ENCODE measurements around the gene FNIP1.
"Not testable (repeated sequence)": the region's sequence is repeated elsewhere in the genome, so short reads cannot be mapped to it uniquely, and the experiment has no call there.

The FNIP1 gene

GRCh38 chr5:131749723-131750470, 46.9 kb downstream of the FNIP1 start:
- no peak for DNase-seq (ENCODE audit: low spot score)

- no peak for DNase-seq (ENCODE audit: low spot score)
These were observed 47.7 kb downstream of the FNIP1 start for GRCh38 chr5:131749138-131749537.

- DNase-seq (ENCODE audit: low spot score), result no peak
These were observed 49.4 kb downstream of the FNIP1 start for GRCh38 chr5:131747180-131748105.

- DNase-seq (ENCODE audit: low spot score), result no peak
These were observed 50.4 kb downstream of the FNIP1 start for GRCh38 chr5:131746423-131746822.

GRCh38 chr5:131745703-131746102, 51.1 kb downstream of the FNIP1 start:
- no peak for DNase-seq (ENCODE audit: low spot score)

GRCh38 chr5:131745155-131745554, 51.7 kb downstream of the FNIP1 start:
- no peak for DNase-seq (ENCODE audit: low spot score)

GRCh38 chr5:131740477-131740876, 56.3 kb downstream of the FNIP1 start:
- no peak for DNase-seq (ENCODE audit: low spot score)

- DNase-seq (ENCODE audit: low spot score), result no peak
These were observed 61.4 kb downstream of the FNIP1 start for GRCh38 chr5:131735393-131735792.

GRCh38 chr5:131734939-131735338, 61.9 kb downstream of the FNIP1 start:
- DNase-seq (ENCODE audit: low spot score), result not testable (repeated sequence)

- not testable (repeated sequence) for DNase-seq (ENCODE audit: low spot score)
These were observed 67.5 kb downstream of the FNIP1 start for GRCh38 chr5:131729292-131729691.

- DNase-seq (ENCODE audit: low spot score), result not testable (repeated sequence)
These were observed 72.7 kb downstream of the FNIP1 start for GRCh38 chr5:131724089-131724488.

- no peak for DNase-seq (ENCODE audit: low spot score)
These were observed 76.1 kb downstream of the FNIP1 start for GRCh38 chr5:131720714-131721113.

- no peak for DNase-seq (ENCODE audit: low spot score)
These were observed 77.3 kb downstream of the FNIP1 start for GRCh38 chr5:131719564-131719963.

GRCh38 chr5:131718487-131719014, 78.3 kb downstream of the FNIP1 start:
- no peak for DNase-seq (ENCODE audit: low spot score)

- not testable (repeated sequence) for DNase-seq (ENCODE audit: low spot score)
These were observed 79.7 kb downstream of the FNIP1 start for GRCh38 chr5:131717164-131717563.

- no peak for DNase-seq (ENCODE audit: low spot score)
These were observed 80.2 kb downstream of the FNIP1 start for GRCh38 chr5:131716650-131717049.

- DNase-seq (ENCODE audit: low spot score), result no peak
These were observed 86.4 kb downstream of the FNIP1 start for GRCh38 chr5:131710391-131710790.

GRCh38 chr5:131709043-131709442, 87.8 kb downstream of the FNIP1 start:
- no peak for DNase-seq (ENCODE audit: low spot score)

- DNase-seq (ENCODE audit: low spot score), result no peak
These were observed 90.5 kb downstream of the FNIP1 start for GRCh38 chr5:131706281-131706680.

- no peak for DNase-seq (ENCODE audit: low spot score)
These were observed 101.9 kb downstream of the FNIP1 start for GRCh38 chr5:131694926-131695325.

- DNase-seq (ENCODE audit: low spot score), result no peak
These were observed 102.9 kb downstream of the FNIP1 start for GRCh38 chr5:131693894-131694293.

GRCh38 chr5:131685516-131686171, 111.2 kb downstream of the FNIP1 start:
- DNase-seq (ENCODE audit: low spot score), result no peak
